Activated T-cell treated with anti-CD3 and anti-CD28 coated beads, Interleukin-2, amount 50 U/mL, for 72 hours (primary cell): ENCODE results near the gene PKD1. TPM values are rescaled to one million over a fixed set of nuclear protein-coding genes. Genes with fewer than 3 reads are reported as not detected.
"Not testable (repeated sequence)": the region's sequence is repeated elsewhere in the genome, so short reads cannot be mapped to it uniquely, and the experiment has no call there.

Source experiments
- ATAC-seq, 2 donors: fragments of 150-1000 bp; cut with Tn5 transposase; replicated peaks in 1 of 2; 2 replicates each; pipeline ENCODE4 v1.10.0; 2021; ENCODE audit warnings: moderate library complexity in 2 of 2, mild to moderate bottlenecking in 1 of 2
- DNase-seq, 2 donors: peaks; one replicate each; pipeline ENCODE4 v3.0.0; 2021 to 2022; ENCODE audit warnings: mixed read lengths in 1 of 2
- H3K27ac Mint-ChIP-seq: one replicate; pipeline ENCODE4 v1.8.0; 2022; ENCODE audit warnings: mild to moderate bottlenecking, moderate library complexity, mixed read lengths
- H3K27me3 Mint-ChIP-seq: one replicate; pipeline ENCODE4 v1.8.0; 2022; ENCODE audit warnings: low read depth, mixed read lengths
- H3K36me3 Mint-ChIP-seq, 2 donors: one replicate each; pipeline ENCODE4 v1.8.0; 2022; ENCODE audit warnings: mixed read lengths in 2 of 2, mild to moderate bottlenecking in 1 of 2; ENCODE audit not compliant: insufficient read depth in 2 of 2
- H3K4me1 Mint-ChIP-seq: one replicate; pipeline ENCODE4 v1.8.0; 2022; ENCODE audit warnings: low read depth, mixed read lengths
- H3K4me3 Mint-ChIP-seq, 2 donors: one replicate each; pipeline ENCODE4 v1.8.0; 2022; ENCODE audit warnings: mild to moderate bottlenecking in 2 of 2, mixed read lengths in 2 of 2, moderate library complexity in 2 of 2
- H3K9me3 Mint-ChIP-seq, 2 donors: one replicate each; pipeline ENCODE4 v1.8.0; 2022; ENCODE audit warnings: mixed read lengths in 2 of 2
- total RNA-seq, 2 donors: library from RNA; stranded (reverse); gene quantifications; one replicate each; pipeline ENCODE4 v1.2.3, GENCODE V29; 2022

Gene PKD1
- total RNA-seq: 10 to 100 TPM; 90.2 to 95.7 TPM

- H3K9me3 Mint-ChIP-seq, H3K27me3 Mint-ChIP-seq, H3K36me3 Mint-ChIP-seq: not testable (repeated sequence)
- Mint-ChIP-seq H3K27ac (peak within 1 kb of the TSS; percentile 78), H3K4me1 (peaks cover 14% of the 10 kb centered on the region), H3K4me3 (peak within 1 kb of the TSS; percentile 91 to 99)
- ATAC-seq: peak; percentile 85 to 89
- peak; percentile 100 for DNase-seq
These were observed at the start of gene PKD1 for GRCh38 chr16:2135770-2136490. TSS of gene PKD1 (minus strand) at chr16:2135898. CDS start at chr16:2135689, 209 bp downstream.

GRCh38 chr16:2184962-2185361, 49.3 kb upstream of the PKD1 start:
- no peaks in the 10 kb centered on the region for H3K4me1 Mint-ChIP-seq
- H3K27ac Mint-ChIP-seq: no peak overlapping the region
- H3K27me3 Mint-ChIP-seq: no peaks in the 10 kb centered on the region
- no peaks in the 10 kb centered on the region for H3K9me3 Mint-ChIP-seq
- no peak for ATAC-seq
- no peaks in the 10 kb centered on the region for H3K36me3 Mint-ChIP-seq
- DNase-seq: no peak
- no peak overlapping the region for H3K4me3 Mint-ChIP-seq

- no peaks in the 10 kb centered on the region for H3K9me3 Mint-ChIP-seq
- no peak for DNase-seq
- peak in 1 of 2 donors; percentile 14 for ATAC-seq
- no peak overlapping the region for H3K27ac Mint-ChIP-seq
- H3K4me1 Mint-ChIP-seq: no peaks in the 10 kb centered on the region
- no peaks in the 10 kb centered on the region for H3K36me3 Mint-ChIP-seq
- H3K4me3 Mint-ChIP-seq: no peak overlapping the region
- no peaks in the 10 kb centered on the region for H3K27me3 Mint-ChIP-seq
These were observed 48.6 kb upstream of the PKD1 start for GRCh38 chr16:2184346-2184745.

GRCh38 chr16:2183671-2184070, 48.0 kb upstream of the PKD1 start:
- DNase-seq (no peak), ATAC-seq (no peak)
- Mint-ChIP-seq H3K36me3 (no peaks in the 10 kb centered on the region), H3K4me1 (no peaks in the 10 kb centered on the region), H3K9me3 (no peaks in the 10 kb centered on the region), H3K4me3 (no peak overlapping the region), H3K27me3 (no peaks in the 10 kb centered on the region), H3K27ac (no peak overlapping the region)

- H3K36me3 Mint-ChIP-seq: no peaks in the 10 kb centered on the region
- H3K27ac Mint-ChIP-seq: no peak overlapping the region
- no peaks in the 10 kb centered on the region for H3K9me3 Mint-ChIP-seq
- ATAC-seq (no peak), DNase-seq (no peak)
- H3K4me1 Mint-ChIP-seq: no peaks in the 10 kb centered on the region
- H3K4me3 Mint-ChIP-seq: no peak overlapping the region
- H3K27me3 Mint-ChIP-seq: no peaks in the 10 kb centered on the region
These were observed 46.3 kb upstream of the PKD1 start for GRCh38 chr16:2181952-2182351.

GRCh38 chr16:2180962-2181923, 45.5 kb upstream of the PKD1 start:
- ATAC-seq: no peak
- no peak for DNase-seq
- H3K4me3 Mint-ChIP-seq: no peak overlapping the region
- H3K9me3 Mint-ChIP-seq: no peaks in the 10 kb centered on the region
- no peaks in the 10 kb centered on the region for H3K36me3 Mint-ChIP-seq
- no peak overlapping the region for H3K27ac Mint-ChIP-seq
- no peaks in the 10 kb centered on the region for H3K27me3 Mint-ChIP-seq
- H3K4me1 Mint-ChIP-seq: no peaks in the 10 kb centered on the region

GRCh38 chr16:2180461-2180860, 44.8 kb upstream of the PKD1 start:
- H3K9me3 Mint-ChIP-seq: no peaks in the 10 kb centered on the region
- ATAC-seq (no peak), DNase-seq (no peak)
- no peak overlapping the region for H3K27ac Mint-ChIP-seq
- H3K36me3 Mint-ChIP-seq: peaks cover 0 to 3% of the 10 kb centered on the region in 2 donors
- no peaks in the 10 kb centered on the region for H3K27me3 Mint-ChIP-seq
- H3K4me3 Mint-ChIP-seq: no peak overlapping the region
- no peaks in the 10 kb centered on the region for H3K4me1 Mint-ChIP-seq

- DNase-seq (no peak), ATAC-seq (no peak)
- Mint-ChIP-seq H3K36me3 (peaks cover 0 to 3% of the 10 kb centered on the region in 2 donors), H3K27ac (no peak overlapping the region), H3K27me3 (no peaks in the 10 kb centered on the region), H3K9me3 (no peaks in the 10 kb centered on the region), H3K4me1 (no peaks in the 10 kb centered on the region), H3K4me3 (no peak overlapping the region)
These were observed 43.9 kb upstream of the PKD1 start for GRCh38 chr16:2179576-2179975.

DNA sequence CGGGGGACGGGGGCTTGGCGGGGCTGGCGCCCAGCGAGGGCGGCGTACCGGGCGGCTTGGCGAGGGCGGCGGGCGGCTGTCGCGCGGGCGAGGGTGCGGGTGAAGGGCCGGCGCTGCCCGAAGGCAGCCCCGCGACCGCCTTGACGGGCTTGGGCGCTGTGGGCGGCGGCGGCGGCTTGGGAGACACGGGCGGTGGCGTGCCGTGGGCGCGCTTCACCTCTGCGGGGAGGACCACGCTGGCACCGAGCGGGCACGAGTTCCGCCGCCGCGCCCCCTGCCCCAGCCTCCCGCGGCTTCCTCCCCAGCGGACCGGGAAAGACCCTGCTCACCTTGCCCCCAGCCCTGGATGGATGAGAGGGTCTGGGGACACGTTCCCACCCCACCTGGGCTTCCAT, 43.4 kb upstream of the PKD1 start:
- Mint-ChIP-seq H3K27me3 (no peaks in the 10 kb centered on the region), H3K9me3 (no peaks in the 10 kb centered on the region), H3K36me3 (peaks cover 0 to 3% of the 10 kb centered on the region in 2 donors), H3K27ac (no peak overlapping the region), H3K4me3 (no peak overlapping the region), H3K4me1 (no peaks in the 10 kb centered on the region)
- ATAC-seq: no peak
- no peak for DNase-seq

DNA sequence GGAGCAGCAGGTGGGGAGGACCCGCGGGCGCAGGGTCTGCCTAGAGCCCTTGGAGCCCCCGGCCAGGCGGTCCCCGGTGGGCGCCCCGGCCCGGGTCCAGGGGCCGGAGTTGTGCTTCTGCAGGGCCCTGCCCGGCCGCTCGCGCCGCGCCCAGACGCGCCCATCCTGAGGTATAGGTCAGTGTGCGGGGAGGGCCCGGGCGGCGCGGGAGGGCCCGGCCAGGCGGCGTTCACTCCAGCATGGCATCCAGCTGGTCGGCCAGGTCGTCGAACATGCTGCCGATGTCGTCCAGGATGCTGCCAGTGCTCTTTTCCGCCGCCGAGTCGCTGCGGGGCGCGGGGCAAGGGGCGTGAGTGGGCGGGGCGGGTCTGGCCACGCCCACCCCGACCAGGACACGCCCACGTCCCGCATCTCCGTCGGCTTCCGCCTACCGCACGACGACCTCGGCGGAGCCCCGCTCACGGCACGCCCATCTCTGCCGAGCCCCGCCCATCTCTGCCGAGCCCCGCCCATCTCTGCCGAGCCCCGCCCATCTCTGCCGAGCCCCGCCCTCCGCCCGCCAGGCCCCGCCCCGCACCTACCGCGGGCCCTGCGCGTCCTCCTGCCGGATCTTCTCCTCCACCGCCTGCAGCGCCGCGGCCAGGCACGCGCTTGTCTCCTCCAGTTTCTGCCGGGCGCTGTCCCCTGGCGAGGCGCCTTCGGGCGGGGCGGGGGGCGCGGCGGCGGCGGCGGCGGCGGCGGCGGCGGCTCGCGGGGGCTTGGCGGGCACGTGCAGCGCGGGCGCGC, 42.8 kb upstream of the PKD1 start:
- H3K27me3 Mint-ChIP-seq: no peaks in the 10 kb centered on the region
- DNase-seq (peak; percentile 36 to 44), ATAC-seq (peak; percentile 51 to 62)
- H3K36me3 Mint-ChIP-seq: peaks cover 0 to 3% of the 10 kb centered on the region in 2 donors
- no peak overlapping the region for H3K4me3 Mint-ChIP-seq
- H3K27ac Mint-ChIP-seq: no peak overlapping the region
- H3K4me1 Mint-ChIP-seq: no peaks in the 10 kb centered on the region
- no peaks in the 10 kb centered on the region for H3K9me3 Mint-ChIP-seq

- Mint-ChIP-seq H3K27ac (no peak overlapping the region), H3K4me3 (no peak overlapping the region), H3K4me1 (no peaks in the 10 kb centered on the region), H3K27me3 (no peaks in the 10 kb centered on the region), H3K9me3 (no peaks in the 10 kb centered on the region), H3K36me3 (peaks cover 0 to 4% of the 10 kb centered on the region in 2 donors)
- DNase-seq (no peak), ATAC-seq (no peak)
These were observed 41.9 kb upstream of the PKD1 start for GRCh38 chr16:2177561-2177960.

- no peak overlapping the region for H3K4me3 Mint-ChIP-seq
- no peaks in the 10 kb centered on the region for H3K27me3 Mint-ChIP-seq
- H3K27ac Mint-ChIP-seq: no peak overlapping the region
- peaks cover 0 to 4% of the 10 kb centered on the region in 2 donors for H3K36me3 Mint-ChIP-seq
- H3K9me3 Mint-ChIP-seq: no peaks in the 10 kb centered on the region
- ATAC-seq (no peak), DNase-seq (no peak)
- no peaks in the 10 kb centered on the region for H3K4me1 Mint-ChIP-seq
These were observed 41.4 kb upstream of the PKD1 start for GRCh38 chr16:2177101-2177500.

- ATAC-seq: no peak
These were observed 40.3 kb upstream of the PKD1 start for GRCh38 chr16:2176047-2176446.

More at GRCh38 chr16:2176047-2176446, 40.3 kb upstream of the PKD1 start:
- H3K27me3 Mint-ChIP-seq: no peaks in the 10 kb centered on the region
- H3K27ac Mint-ChIP-seq: no peak overlapping the region
- no peak for DNase-seq
- H3K4me3 Mint-ChIP-seq: no peak overlapping the region
- H3K36me3 Mint-ChIP-seq: peaks cover 0 to 4% of the 10 kb centered on the region in 2 donors
- H3K9me3 Mint-ChIP-seq: no peaks in the 10 kb centered on the region
- H3K4me1 Mint-ChIP-seq: no peaks in the 10 kb centered on the region
